ENCODE results near the gene KISS1R.
"Not testable (repeated sequence)": the region's sequence is repeated elsewhere in the genome, so short reads cannot be mapped to it uniquely, and the experiment has no call there.

The KISS1R gene

GRCh38 chr19:882871-883497 lies 34.1 kb upstream of the KISS1R start:
- DNase-seq (ENCODE audit: low spot score) = no peak

GRCh38 chr19:883661-884211 lies 33.4 kb upstream of the KISS1R start:
- no peak for DNase-seq (ENCODE audit: low spot score)

GRCh38 chr19:884420-885211 lies 32.5 kb upstream of the KISS1R start:
- DNase-seq (ENCODE audit: low spot score) = no peak

GRCh38 chr19:885536-886224 lies 31.5 kb upstream of the KISS1R start:
- DNase-seq (ENCODE audit: low spot score) = no peak

GRCh38 chr19:887072-887471 lies 30.1 kb upstream of the KISS1R start:
- DNase-seq (ENCODE audit: low spot score) = no peak

- DNase-seq (ENCODE audit: low spot score) = no peak
Measured at GRCh38 chr19:887599-887998, 29.5 kb upstream of the KISS1R start.

- DNase-seq (ENCODE audit: low spot score) = no peak
Measured at GRCh38 chr19:888581-889385, 28.4 kb upstream of the KISS1R start.

GRCh38 chr19:889662-890295 lies 27.4 kb upstream of the KISS1R start:
- no peak for DNase-seq (ENCODE audit: low spot score)

GRCh38 chr19:890831-891230 lies 26.3 kb upstream of the KISS1R start:
- DNase-seq (ENCODE audit: low spot score) = no peak

- DNase-seq (ENCODE audit: low spot score) = not testable (repeated sequence)
Measured at GRCh38 chr19:891421-892200, 25.5 kb upstream of the KISS1R start.

- DNase-seq (ENCODE audit: low spot score) = peak; percentile 59
Measured at GRCh38 chr19:892243-892893, 24.8 kb upstream of the KISS1R start.

GRCh38 chr19:892894-893689 lies 24.0 kb upstream of the KISS1R start, which contains the start of the genes MED16 and RNU6-9:
Gene MED16 (minus strand): TSS chr19:893187. CDS start chr19:891131, 2,056 bp downstream.
Gene RNU6-9 (plus strand): TSS chr19:893484.
- peak; percentile 95 for DNase-seq (ENCODE audit: low spot score)

GRCh38 chr19:896434-896833 lies 20.7 kb upstream of the KISS1R start:
- DNase-seq (ENCODE audit: low spot score) = no peak

GRCh38 chr19:896999-897398 lies 20.1 kb upstream of the KISS1R start:
- no peak for DNase-seq (ENCODE audit: low spot score)

- no peak for DNase-seq (ENCODE audit: low spot score)
Measured at GRCh38 chr19:897442-898039, 19.6 kb upstream of the KISS1R start.

GRCh38 chr19:898663-899062 lies 18.5 kb upstream of the KISS1R start:
- peak; percentile 58 for DNase-seq (ENCODE audit: low spot score)

GRCh38 chr19:899336-900042 lies 17.6 kb upstream of the KISS1R start:
- DNase-seq (ENCODE audit: low spot score) = no peak

- no peak for DNase-seq (ENCODE audit: low spot score)
Measured at GRCh38 chr19:900043-900301, 17.2 kb upstream of the KISS1R start.

Measured in germinal center (tissue), 1 donor.